Esophagus muscularis mucosa (tissue), 4 donors: ENCODE data around the gene PHC3. TPM values are rescaled to one million over a fixed set of nuclear protein-coding genes. Genes with fewer than 3 reads are reported as not detected.

Source experiments
- DNase-seq: peaks from one replicate; pipeline ENCODE4 v3.0.0-alpha.2; 2017; ENCODE audit errors: extremely low spot score
- H3K27ac ChIP-seq, 4 donors: fragments of 200-600 bp; sonication (generic); replicated peaks in 1 of 4; 1 replicate in 3 of 4; 2 replicates in 1 of 4; pipeline ENCODE4 v1.5.1; 2016 to 2019; ENCODE audit warnings: mild to moderate bottlenecking in 1 of 4
- H3K27me3 ChIP-seq, 4 donors: fragments of 200-600 bp; sonication (generic); one replicate each; pipeline versions ENCODE4 v1.5.1 to v1.6.0; 2016 to 2019
- H3K36me3 ChIP-seq, 4 donors: fragments of 200-600 bp; sonication (generic); one replicate each; pipeline ENCODE4 v1.5.1; 2016 to 2019
- H3K4me1 ChIP-seq, 4 donors: fragments of 200-600 bp; sonication (generic); one replicate each; pipeline ENCODE4 v1.5.1; 2016 to 2019
- H3K4me3 ChIP-seq, 4 donors: fragments of 200-600 bp; sonication (generic); 1 replicate in 2 of 4; 2 replicates in 2 of 4; pipeline ENCODE4 v1.5.1; 2016 to 2019; ENCODE audit warnings: mild to moderate bottlenecking in 4 of 4, moderate library complexity in 1 of 4
- H3K9me3 ChIP-seq, 4 donors: fragments of 200-600 bp; sonication (generic); 1 replicate in 3 of 4; 2 replicates in 1 of 4; pipeline ENCODE4 v1.5.1; 2016 to 2019
- CTCF ChIP-seq, 3 experiments: fragments of 200-600 bp in 2 of 3; fragments of 450-650 bp in 1 of 3; sonication (generic) in 2 of 3; IDR thresholded peaks; one replicate each; pipeline ENCODE4 v1.5.1; 2017 to 2019; ENCODE audit warnings: antibody characterized with exemption in 3 of 3, mild to moderate bottlenecking in 2 of 3, moderate library complexity in 1 of 3
- EP300 ChIP-seq: sonication (generic); formaldehyde crosslinking; IDR thresholded peaks from one replicate; pipeline ENCODE4 v1.6.1; 2017; ENCODE audit warnings: antibody characterized with exemption
- POLR2A ChIP-seq: fragments of 450-650 bp; IDR thresholded peaks from one replicate; pipeline ENCODE4 v1.6.1; 2017; ENCODE audit warnings: antibody characterized with exemption, moderate library complexity, mild to moderate bottlenecking, low read depth
- POLR2AphosphoS5 ChIP-seq, 2 donors: sonication (generic); formaldehyde crosslinking; IDR thresholded peaks; one replicate each; pipeline ENCODE4 v1.6.1; 2017; ENCODE audit warnings: antibody characterized with exemption in 2 of 2
- WGBS: methylation state at CpG from one replicate; pipeline ENCODE4 v1.1.5; 2018; 5-methylcytosine and 5-hydroxymethylcytosine counted together
- intact Hi-C: fragments of 100-400 bp; cut with DNase I; formaldehyde crosslinking; loops from one replicate; pipeline ENCODE4 v1.15.1; 2023
- total RNA-seq, 4 donors: library from RNA; depleted of rRNA; stranded (reverse); fragments of >200 nt; gene quantifications; one replicate each; pipeline versions ENCODE4 v1.1.0 to v1.2.1, GENCODE V29; 2016

PHC3 gene
- total RNA-seq, 4 donors from 2014 or later = 53.7 to 83.1 (median 70.8) TPM

DNA sequence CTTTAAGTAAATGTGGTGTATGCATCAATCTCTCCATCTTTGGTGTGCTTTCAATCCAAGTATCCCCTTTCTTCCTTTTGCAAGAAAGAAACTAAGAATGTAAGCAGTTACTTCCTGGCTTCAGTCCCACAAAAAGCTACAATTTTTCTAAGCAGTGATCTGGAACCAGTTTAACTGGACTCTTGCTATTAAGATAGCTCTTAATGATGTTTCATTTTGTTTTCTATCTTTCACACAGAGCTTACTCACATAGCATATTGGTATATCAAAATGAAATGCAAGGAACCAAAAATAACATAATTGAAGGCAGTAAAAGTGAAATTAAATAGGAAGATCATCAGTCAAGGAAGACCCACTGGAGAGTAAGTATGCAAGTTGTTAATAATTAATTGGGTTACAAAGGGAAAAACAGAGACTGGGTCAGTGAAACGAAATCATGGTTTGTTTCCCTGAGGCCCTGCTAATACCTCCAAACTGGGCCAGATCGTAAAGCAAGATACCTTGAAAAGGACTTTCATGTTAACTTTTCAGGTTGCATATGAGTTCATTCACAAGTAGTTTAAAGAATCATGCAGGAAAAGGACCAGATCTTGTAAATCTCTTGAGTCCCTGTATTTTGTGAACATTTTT is 101.9 kb downstream of the PHC3 start:
- no peaks in the 10 kb centered on the region for H3K27me3 ChIP-seq
- WGBS = 83% methylated on average over 2 of the region's 2 CpGs
- no peak overlapping the region for H3K27ac ChIP-seq
- H3K9me3 ChIP-seq = no peaks in the 10 kb centered on the region
- TF ChIP-seq CTCF (IDR thresholded peaks at IDR 0.05) (no peak), EP300 (no peak), POLR2AphosphoS5 (IDR thresholded peaks at IDR 0.05) (no peak), POLR2A (no peak)
- H3K36me3 ChIP-seq = peaks cover 0 to 20% (median 3%) of the 10 kb centered on the region in 4 donors
- no peak overlapping the region for H3K4me3 ChIP-seq
- no peaks in the 10 kb centered on the region for H3K4me1 ChIP-seq
- DNase-seq = no peak
- intact Hi-C loops = no loop called here

- Histone ChIP-seq H3K36me3 (peaks cover 0 to 12% (median 2%) of the 10 kb centered on the region in 4 donors), H3K9me3 (no peaks in the 10 kb centered on the region), H3K27ac (no peak overlapping the region), H3K4me3 (no peak overlapping the region), H3K27me3 (no peaks in the 10 kb centered on the region), H3K4me1 (no peaks in the 10 kb centered on the region)
- no peak for DNase-seq
- intact Hi-C loops = no loop called here
- no peak for TF ChIP-seq POLR2A
- TF ChIP-seq POLR2AphosphoS5 (IDR thresholded peaks at IDR 0.05) = no peak
- TF ChIP-seq CTCF (IDR thresholded peaks at IDR 0.05) = no peak
- no peak for TF ChIP-seq EP300
- WGBS = 91% methylated on average over 13 of the region's 13 CpGs
Observed at GRCh38 chr3:170078620-170079281, 102.8 kb downstream of the PHC3 start.

DNA sequence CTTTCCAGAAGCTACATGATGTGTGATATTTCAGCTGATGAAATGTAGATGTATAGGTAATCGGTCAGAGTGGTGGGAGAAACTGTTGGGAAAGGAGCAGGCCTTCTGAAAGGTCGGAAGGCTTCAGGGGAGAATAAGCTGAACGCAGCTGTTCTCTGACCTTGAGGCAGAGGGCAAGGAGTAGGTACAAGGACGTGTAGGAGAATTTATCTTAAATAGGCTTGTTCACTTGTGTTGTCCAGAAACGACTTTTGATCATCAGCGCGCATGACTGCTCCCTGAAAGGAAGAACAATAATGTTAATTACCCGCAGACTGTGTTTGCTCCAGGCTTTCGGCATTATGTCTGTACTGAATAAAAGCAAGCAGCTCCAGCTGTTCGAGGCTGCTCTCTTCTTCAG is 104.2 kb downstream of the PHC3 start:
- no peak overlapping the region for H3K4me3 ChIP-seq
- TF ChIP-seq POLR2A (no peak), POLR2AphosphoS5 (IDR thresholded peaks at IDR 0.05) (no peak), EP300 (no peak), CTCF (IDR thresholded peaks at IDR 0.05) (no peak)
- no peaks in the 10 kb centered on the region for H3K27me3 ChIP-seq
- H3K9me3 ChIP-seq = no peaks in the 10 kb centered on the region
- no peaks in the 10 kb centered on the region for H3K4me1 ChIP-seq
- no peak overlapping the region for H3K27ac ChIP-seq
- DNase-seq = no peak
- 85% methylated on average over 10 of the region's 10 CpGs for WGBS
- peaks cover 0 to 2% (median under 1%) of the 10 kb centered on the region in 4 donors for H3K36me3 ChIP-seq
- intact Hi-C loops = no loop called here

DNA sequence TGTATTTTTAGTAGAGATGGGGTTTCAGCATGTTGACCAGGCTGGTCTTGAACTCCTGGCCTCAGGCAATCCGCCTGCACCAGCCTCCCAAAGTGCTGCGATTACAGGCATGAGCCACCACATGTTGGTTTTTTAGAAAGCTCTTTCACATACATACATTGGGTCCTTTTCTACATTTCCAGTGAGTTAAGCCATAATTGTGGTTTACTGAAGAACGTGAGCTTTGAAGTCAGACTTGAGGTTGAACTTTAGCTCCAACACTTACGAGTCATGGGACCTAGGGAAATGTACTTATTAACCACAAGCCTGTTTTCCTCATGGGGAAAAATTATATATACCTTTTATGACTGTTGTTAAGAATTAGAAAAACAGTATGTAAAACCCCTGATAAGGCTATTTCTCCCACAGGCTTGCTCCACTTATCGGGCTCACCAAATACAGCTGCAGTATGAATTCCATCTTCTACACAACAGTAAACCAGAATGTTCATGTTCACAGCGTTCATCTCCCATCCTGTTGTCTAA is 104.8 kb downstream of the PHC3 start:
- no peaks in the 10 kb centered on the region for H3K36me3 ChIP-seq
- no peaks in the 10 kb centered on the region for H3K4me1 ChIP-seq
- H3K9me3 ChIP-seq = no peaks in the 10 kb centered on the region
- H3K27ac ChIP-seq = no peak overlapping the region
- DNase-seq = no peak
- 94% methylated on average over 6 of the region's 6 CpGs for whole genome bisulfite sequencing
- TF ChIP-seq POLR2A (no peak), POLR2AphosphoS5 (IDR thresholded peaks at IDR 0.05) (no peak), CTCF (IDR thresholded peaks at IDR 0.05) (no peak), EP300 (no peak)
- intact Hi-C loops = no loop called here
- H3K4me3 ChIP-seq = no peak overlapping the region
- H3K27me3 ChIP-seq = no peaks in the 10 kb centered on the region
